Right renal pelvis (tissue), 4 donors: Measurements from ENCODE around the gene ARHGAP21. TPM values are rescaled to one million over a fixed set of nuclear protein-coding genes. Genes with fewer than 3 reads are reported as not detected.

Source experiments
- DNase-seq, 4 donors: peaks; one replicate each; pipeline ENCODE4 v3.0.0-alpha.2; 2013; ENCODE audit warnings: low read depth in 4 of 4, low spot score in 3 of 4, missing footprints in 1 of 4
- polyA plus RNA-seq, 4 donors: library from polyadenylated mRNA; unstranded; fragments of 120-200 nt; gene quantifications; one replicate each; pipeline ENCODE4 v1.2.1, GENCODE V29; 2013; ENCODE audit not compliant: insufficient read length in 4 of 4

Gene ARHGAP21
- polyA plus RNA-seq, 4 donors: 63.0 to 93.2 (median 71.6) TPM

DNA sequence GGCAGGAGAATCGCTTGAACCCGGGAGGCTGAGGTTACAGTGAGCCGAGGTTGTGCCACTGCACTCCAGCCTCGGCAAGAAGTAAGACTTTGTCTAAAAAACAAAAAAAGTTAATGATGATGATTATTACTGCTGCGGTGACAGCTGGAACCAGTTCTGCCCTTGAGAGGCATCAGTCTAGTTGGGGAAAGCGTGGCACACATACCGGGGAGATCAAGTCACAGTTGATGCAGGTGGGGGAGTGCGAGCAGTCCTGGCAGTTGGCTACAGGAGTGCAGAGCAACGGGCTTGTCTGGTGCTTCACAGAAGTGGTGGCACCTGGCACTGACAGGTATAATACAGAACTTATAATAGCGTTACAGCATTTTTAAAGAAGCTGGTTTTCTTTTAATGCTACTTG lies 173.0 kb downstream of the ARHGAP21 start:
- no peak for DNase-seq

- DNase-seq: no peak
These were observed 178.1 kb downstream of the ARHGAP21 start for GRCh38 chr10:24545585-24545984.

DNA sequence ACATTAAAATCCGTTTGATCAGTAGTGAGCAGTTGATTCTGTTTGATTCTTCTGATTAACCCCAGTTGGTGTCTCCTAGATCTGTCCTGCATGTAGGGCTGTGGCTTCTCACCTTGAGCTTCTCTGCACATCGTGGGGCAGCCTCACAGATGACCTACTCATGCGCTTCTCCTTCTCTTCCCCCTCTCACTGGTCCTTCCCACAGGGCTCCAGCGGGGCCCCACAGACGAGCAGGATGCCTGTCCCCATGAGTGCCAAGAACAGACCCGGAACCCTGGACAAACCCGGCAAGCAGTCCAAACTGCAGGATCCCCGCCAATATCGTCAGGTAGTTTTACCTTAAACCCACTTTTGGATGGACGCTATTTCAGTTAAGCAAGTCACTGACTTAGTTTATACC lies 178.9 kb downstream of the ARHGAP21 start:
- no peak for DNase-seq

DNA sequence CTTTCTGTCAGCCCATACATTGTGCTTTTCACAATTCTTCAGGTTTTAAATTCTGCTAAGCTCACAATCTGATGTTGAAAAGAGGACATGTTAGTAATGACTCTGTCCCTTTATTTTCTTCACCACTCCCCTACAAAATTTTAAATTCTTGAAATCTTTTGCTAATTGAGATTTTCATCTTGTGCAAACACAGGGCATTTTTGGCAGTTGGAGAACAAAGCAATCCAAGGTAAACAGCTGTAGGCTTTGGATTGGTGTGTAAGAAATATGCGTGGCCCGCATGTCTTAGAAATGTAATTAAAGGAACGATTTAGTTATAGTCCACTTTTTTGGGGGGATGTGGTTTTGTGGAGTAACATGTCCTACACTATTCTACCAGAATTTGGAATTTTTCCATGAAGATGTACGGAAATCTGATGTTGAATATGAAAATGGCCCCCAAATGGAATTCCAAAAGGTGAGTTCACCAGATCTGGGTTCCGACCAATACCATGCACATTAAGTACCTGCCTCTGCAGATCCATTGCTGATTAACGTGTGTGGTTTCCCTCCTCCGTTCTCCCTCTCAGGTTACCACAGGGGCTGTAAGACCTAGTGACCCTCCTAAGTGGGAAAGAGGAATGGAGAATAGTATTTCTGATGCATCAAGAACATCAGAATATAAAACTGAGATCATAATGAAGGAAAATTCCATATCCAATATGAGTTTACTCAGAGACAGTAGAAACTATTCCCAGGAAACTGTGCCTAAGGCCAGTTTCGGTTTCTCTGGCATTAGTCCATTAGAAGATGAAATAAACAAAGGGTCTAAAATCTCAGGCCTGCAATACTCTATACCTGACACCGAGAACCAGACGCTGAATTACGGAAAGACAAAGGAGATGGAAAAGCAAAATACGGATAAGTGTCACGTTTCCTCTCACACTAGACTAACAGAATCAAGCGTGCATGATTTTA lies 181.1 kb downstream of the ARHGAP21 start:
- DNase-seq: no peak

DNA sequence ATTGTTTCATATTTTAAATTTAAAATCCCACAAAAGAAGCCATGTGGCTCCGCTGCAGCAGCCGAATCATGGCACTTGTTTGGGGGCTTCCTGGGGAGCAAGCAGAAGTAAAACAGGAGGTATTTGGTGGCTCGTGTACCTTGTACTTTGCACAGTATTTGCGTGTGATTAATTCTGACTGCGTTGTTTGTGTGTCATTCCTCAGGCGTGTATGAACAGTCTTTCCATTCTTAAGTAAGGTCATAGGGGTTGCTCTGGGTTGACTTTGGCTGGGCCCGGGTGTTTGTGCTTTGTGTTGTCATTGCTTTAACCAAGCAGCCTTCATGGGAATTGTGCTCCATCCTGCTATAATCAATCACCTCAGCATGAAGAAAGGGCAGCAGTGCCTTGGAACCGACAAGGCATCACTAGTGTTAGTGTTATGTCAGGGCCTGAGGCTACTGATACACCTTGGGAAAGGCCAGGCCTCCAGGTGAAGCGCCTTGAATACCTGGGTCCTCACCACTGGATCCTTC lies 182.4 kb downstream of the ARHGAP21 start:
- no peak for DNase-seq

- DNase-seq: no peak
These were observed 187.1 kb downstream of the ARHGAP21 start for GRCh38 chr10:24536636-24537035.

GRCh38 chr10:24533981-24534380 lies 189.7 kb downstream of the ARHGAP21 start:
- no peak for DNase-seq

Other genes starting within 250 kb of the ARHGAP21 start
- gene PRTFDC1, start 228.7 kb upstream of the ARHGAP21 start, polyA plus RNA-seq: 10 to 100 TPM; 37.3 to 50.7 (median 43.0) TPM